GM10266 (cell line): ENCODE results near the gene WDSUB1.

Source experiments
- DNase-seq: peaks from one replicate; pipeline ENCODE4 v3.0.0; 2012; ENCODE audit errors: extremely low spot score
- TF ChIP-seq, protein P1 (sequence below): IDR thresholded peaks from 2 replicates; pipeline ENCODE4 v1.5.1; 2012; ENCODE audit warnings: mild to moderate bottlenecking, low read depth; ENCODE audit not compliant: control insufficient read depth, insufficient read depth; ENCODE audit errors: missing control alignments

WDSUB1 gene

GRCh38 chr2:159193791-159194190, 92.7 kb downstream of the WDSUB1 start:
- TF ChIP-seq, protein P1, sequence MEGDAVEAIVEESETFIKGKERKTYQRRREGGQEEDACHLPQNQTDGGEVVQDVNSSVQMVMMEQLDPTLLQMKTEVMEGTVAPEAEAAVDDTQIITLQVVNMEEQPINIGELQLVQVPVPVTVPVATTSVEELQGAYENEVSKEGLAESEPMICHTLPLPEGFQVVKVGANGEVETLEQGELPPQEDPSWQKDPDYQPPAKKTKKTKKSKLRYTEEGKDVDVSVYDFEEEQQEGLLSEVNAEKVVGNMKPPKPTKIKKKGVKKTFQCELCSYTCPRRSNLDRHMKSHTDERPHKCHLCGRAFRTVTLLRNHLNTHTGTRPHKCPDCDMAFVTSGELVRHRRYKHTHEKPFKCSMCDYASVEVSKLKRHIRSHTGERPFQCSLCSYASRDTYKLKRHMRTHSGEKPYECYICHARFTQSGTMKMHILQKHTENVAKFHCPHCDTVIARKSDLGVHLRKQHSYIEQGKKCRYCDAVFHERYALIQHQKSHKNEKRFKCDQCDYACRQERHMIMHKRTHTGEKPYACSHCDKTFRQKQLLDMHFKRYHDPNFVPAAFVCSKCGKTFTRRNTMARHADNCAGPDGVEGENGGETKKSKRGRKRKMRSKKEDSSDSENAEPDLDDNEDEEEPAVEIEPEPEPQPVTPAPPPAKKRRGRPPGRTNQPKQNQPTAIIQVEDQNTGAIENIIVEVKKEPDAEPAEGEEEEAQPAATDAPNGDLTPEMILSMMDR = no peak
- DNase-seq = no peak

- TF ChIP-seq, protein P1 = no peak
- no peak for DNase-seq
These were observed 94.1 kb downstream of the WDSUB1 start for GRCh38 chr2:159192371-159192918.

- TF ChIP-seq, protein P1 = no peak
- DNase-seq = no peak
These were observed 98.1 kb downstream of the WDSUB1 start for GRCh38 chr2:159188449-159188848.

DNA sequence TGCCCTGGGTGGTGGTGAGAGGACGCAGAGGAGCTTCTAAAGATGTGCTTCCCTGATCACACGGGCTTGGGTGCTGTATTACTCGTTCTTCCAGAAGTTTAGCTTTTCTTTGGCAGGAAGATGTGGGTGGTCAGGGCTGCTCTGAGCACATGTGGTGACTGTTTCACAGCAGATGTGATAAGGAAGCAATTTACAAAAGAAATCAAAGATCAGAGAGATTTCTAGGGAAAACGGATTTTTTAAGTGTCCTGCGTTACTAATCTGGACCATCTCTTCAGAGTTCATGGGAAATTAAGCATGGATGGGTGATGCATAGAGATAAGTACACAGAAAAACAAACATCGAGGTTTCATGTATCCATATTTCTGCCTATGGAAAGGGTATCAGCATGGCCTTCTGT, 99.4 kb downstream of the WDSUB1 start:
- TF ChIP-seq, protein P1 = no peak

GRCh38 chr2:159186462-159186861, 100.0 kb downstream of the WDSUB1 start:
- TF ChIP-seq, protein P1 = no peak

More for the DNA sequence above, 99.4 kb downstream of the WDSUB1 start:
- DNase-seq = no peak

More at GRCh38 chr2:159186462-159186861, 100.0 kb downstream of the WDSUB1 start:
- no peak for DNase-seq
